SIG-M5 treated with dmso at 0.1 percent for 504 hours (cell line): ENCODE data around the gene LRRC4C.
"Not testable (repeated sequence)": the region's sequence is repeated elsewhere in the genome, so short reads cannot be mapped to it uniquely, and the experiment has no call there.

ENCODE experiments used
- DNase-seq: peaks from one replicate; lab custom pipeline; 2025; ENCODE audit not compliant: unreplicated experiment; lab: John Stamatoyannopoulos, UW

Gene LRRC4C

DNA sequence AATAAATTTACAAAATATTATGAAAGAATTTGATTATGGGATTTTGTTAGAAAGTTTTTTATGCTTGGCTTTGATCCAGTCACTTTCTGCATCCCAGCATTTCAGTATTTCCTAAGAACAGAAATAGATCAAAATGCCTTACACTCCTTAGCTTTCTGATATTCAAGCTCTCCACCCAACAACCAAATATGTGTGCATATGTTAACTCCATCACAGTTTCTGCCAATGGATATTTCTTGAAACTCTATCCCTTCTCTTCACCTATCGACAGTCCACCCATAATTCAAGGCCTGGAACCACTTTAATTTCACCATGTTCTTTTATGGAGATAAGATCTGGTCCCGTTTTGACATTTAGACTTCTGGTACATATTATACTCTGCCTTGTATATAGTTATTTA, 565.0 kb downstream of the LRRC4C start:
- no peak for DNase-seq

DNA sequence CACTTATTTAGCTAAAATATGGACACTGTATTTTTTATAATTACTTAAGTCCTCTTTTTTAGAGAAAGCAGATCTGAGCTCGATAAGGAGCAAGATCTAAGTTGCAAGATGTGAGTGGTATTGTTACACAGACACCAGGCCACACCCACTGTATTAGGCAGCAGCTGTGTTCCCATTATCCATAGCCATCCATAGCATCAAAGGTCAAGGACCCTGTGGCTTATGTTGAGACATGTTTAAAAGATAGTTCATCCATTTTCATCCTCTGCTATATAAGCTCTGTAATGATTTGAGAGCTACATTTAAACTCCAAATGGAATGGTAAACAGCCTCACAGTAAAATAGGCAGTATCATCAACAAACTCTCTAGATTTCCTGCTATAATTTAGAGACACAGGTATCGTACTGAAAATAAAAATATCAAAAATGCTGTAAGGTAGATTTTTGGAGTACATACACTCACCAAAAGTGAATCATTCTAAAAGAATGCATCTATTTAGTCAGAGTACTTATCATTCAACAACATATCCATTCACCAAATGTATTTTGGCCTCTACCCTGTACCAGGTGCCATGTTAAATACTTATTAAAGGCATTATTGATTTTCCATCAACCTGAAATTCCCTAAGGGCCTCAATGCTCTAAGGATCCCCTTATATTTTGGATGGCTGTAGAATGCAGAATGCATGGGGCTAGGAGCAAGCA, 574.0 kb downstream of the LRRC4C start:
- no peak for DNase-seq

DNA sequence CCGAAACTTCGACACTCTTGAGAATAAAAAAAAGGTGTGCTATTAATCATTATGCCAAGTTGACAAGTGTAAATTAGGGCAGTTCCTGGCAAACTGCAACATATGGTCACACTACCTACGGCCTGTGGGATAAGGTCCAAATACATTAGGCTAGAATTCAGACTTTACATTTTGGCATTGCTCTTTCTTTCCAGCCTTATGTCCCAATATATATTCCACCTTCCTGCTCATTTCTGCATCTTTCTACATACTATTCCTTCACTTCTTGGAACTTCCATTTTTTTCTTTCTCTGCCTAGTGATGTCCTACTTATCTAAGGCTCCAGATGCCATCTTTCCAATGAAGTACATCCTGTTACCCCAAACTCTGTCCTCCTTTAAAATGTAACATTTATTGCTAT, 577.2 kb downstream of the LRRC4C start:
- no peak for DNase-seq

DNA sequence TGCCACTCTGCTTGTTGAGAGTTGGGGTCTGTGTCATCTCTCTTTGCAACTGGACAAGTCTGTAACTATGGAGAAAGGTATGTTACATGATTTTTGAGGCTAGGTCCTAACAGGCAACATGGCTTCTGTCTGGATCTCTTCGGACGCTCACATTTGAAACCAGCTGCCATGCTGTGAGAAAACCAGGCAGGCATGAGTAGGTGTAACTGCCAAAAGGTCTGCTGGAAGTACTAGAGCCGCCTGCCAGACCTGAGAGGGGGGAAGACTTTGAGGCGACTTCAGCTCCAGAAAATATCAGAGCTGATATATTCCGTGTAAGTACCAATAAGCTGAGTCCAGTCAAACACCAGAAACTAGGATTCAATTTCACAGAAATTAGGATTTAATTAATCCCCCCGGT, 579.5 kb downstream of the LRRC4C start:
- DNase-seq = no peak

DNA sequence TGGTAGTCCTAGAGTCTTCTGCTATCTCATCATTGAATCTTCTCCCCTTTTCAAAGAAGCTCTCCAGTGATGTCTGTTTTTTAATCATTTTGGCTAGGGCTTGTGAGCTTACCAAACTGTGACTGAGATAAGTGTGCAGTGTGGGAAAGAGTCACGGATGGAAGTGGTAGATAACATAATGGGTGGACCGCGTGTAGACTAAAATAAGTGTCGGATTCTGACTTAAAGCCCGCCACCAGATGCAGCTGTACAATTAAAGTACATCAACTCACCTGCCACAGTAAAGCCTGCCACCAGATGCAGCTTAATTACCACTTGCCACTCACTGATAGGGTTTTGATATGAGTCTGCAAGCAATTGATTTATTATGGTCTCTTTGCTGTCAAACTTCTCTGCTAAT, 581.5 kb downstream of the LRRC4C start:
- no peak for DNase-seq

DNA sequence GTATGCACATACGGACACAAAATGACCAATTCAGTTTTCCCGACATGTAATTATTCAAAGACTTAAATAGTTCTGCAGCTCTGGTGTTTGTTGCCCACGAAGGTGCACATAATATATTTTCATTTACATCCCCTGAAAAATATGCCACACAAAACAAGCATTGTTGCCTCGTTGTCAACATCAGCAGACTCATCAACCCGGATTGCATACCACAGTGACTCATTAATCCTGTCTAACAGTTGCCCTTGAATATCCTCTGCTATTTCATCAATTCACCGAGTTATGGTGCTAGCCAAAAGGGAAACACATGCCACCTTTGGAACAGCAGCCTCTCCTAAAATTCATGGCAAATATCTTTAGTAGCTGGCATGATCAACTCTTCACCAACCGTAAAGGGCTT, 582.2 kb downstream of the LRRC4C start:
- no peak for DNase-seq

DNA sequence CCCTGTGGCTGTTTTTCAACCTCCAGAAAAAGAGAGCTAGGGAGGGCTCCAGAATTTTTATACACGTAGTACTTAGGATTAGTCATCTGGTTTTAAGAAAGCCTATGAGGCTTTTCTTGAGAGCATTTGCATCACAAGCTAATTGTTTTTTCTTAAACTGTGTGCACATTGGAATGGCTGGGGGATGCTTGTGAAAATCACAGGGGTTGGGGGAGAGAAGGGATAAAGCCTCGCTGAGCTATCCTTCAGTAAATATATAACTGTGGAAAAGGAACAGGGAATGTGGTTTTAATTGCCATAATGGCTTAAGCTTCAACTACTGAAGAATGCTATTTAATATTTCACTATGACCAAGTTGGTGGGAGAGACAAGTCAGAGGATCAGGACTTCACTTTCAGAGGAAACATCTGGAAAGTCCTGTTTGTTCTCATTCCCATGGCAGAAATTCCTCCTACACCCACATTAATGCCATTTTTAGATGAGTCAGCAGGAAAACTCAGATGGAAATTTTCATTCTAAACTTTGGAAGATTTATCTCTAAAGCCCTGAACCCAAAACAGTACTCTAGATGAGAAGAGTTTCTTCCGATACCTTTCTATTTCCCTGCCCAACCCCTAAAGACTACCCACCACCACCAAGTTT, 591.3 kb downstream of the LRRC4C start:
- DNase-seq = no peak

DNA sequence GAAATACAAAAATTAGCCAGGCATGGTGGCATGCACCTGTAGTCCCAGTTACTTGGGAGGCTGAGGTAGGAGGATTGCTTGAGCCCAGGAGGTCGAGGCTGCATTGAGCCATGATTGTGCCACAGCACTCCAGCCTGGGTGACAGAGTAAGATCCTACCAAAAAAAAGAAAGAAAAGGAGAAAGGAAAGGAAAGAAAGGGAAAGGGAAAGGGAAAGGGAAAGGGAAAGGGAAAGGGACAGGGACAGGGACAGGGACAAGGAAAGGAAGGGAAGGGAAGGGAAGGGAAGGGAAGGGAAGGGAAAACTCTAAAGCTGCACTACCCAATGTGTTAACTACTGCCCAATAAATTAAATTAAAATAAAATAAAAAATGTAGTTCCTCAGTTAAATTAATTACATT, 601.7 kb downstream of the LRRC4C start:
- not testable (repeated sequence) for DNase-seq

DNA sequence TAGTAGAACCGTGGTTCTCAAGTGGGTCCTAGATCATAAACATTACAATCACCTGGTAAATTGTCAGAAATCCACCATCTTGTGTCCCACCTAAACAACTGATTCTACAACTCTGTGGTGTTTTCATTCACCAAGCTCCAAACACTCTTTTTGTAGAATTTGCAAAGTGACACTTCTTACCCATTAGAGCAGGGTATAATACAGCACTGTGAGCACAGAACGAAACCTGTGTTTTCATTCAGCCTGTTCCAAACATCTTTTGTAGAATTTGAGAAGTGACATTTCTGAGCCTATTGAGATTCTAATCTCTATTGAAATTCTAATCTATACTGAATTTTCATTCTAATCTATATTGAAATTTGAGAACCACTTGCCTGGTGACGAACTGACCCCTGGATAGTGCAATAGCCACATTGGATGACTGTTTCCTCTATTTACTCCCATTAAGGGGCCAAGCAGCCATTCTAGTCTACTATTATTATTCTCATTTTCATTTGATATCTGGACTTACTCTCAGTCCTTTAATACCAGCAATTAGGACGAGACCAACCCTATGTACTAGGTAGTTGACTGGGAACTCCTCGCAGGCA, 616.6 kb downstream of the LRRC4C start:
- no peak for DNase-seq

DNA sequence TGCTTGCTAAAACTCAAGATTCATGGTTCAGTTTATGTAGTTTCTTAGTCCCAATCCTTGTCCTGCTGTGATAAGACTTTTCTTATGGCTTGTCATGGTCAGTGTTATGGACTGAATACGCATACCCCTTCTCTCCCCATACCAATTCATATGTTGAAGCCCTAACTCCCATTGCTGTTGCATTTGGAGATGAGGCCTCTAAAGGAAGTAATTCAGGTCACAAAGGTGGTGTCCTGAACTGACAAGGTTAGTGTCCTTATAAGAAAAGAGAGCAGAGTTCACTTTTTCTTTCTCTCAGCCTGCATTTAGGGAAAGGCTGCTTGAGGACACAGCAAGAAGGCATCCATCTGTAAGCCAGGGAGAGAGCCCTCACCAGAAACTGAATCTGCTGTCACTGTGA, 618.2 kb downstream of the LRRC4C start:
- DNase-seq = no peak

DNA sequence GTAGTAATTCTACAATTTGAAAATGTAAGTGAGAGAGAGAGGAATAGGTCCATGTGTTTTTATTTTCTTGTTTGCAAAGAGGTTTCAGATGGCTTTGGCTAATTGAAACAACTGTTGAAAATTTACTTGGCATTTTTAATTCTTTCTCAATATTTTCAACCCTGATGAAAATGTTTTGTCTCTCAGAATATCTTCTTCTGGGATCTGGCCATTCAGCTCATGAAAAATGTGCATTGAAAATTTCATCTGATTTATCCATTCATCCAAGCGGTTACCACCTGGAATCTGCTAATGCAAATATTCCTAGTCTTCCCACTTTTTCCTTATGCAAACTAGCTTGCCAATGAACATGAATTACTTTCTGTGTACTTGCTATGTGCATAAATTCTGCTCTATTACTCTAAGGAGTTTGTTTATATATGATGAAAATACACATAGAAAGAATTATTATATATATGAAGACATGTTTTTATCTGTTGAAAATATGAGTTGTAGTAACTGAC, 621.2 kb downstream of the LRRC4C start:
- no peak for DNase-seq

DNA sequence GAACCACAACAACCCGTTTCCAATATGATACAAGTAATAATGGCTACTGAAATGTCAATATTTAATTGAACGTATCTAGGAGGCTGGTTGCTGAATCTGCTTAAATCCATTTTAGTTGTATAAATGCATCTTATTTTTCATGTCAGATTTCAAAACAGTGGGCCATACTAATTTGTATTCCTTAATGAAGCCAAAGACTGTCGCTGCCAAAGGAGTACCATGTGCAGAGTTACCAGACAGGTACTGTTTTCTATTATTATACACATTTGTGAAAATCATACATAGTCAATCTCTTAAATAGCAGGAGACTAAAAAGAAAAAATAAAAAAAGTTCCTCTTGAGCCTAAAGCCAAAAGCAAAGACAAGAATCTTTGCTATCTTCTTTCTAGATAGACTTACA, 632.3 kb downstream of the LRRC4C start:
- DNase-seq = no peak

DNA sequence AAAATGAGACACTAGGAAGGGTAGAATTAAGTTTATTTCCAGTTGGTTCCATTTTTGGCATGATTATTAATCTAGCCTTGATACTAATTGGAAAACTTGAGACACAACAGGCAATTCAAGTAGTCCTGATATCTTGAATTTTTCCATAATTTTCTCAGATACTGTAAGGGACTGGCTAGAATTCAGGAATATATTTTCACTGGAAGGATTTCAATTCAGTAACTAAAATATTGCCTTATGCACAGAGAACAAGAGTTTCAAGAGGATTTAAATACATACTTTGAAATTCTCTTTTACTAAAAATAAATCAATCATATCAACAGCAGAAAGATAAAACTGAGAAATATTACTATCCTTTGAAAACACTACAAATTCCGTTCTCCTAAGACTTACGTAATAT, 632.9 kb downstream of the LRRC4C start:
- DNase-seq = no peak

DNA sequence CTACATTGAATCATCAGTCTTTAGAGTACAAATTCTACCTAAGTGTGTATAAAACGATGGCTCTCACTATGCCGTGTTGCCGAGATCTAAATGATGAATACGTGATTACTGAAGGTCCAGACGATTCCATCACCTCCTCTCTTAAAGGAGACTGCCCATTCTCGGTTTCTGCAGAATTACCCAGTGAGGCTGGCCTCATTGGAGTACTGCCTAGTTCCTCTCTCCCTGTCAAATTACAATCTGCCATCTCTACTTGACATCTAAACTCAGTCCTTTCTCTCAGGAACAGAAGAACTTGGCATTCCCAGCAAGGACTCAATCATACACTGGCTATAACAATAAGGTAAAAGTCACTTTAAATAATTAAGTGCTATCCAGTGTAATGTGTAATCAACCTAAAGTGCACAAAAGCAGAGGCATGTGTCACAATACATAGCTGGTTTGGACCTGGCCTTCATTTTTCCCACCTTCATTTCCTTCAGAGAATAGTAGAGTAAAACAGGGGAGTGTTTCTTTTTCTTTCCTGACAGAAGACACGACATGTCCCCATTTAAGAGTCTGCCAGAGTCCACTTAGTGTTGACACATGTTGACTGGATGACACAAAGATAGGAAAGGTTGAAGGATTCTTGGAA, 634.1 kb downstream of the LRRC4C start:
- no peak for DNase-seq

DNA sequence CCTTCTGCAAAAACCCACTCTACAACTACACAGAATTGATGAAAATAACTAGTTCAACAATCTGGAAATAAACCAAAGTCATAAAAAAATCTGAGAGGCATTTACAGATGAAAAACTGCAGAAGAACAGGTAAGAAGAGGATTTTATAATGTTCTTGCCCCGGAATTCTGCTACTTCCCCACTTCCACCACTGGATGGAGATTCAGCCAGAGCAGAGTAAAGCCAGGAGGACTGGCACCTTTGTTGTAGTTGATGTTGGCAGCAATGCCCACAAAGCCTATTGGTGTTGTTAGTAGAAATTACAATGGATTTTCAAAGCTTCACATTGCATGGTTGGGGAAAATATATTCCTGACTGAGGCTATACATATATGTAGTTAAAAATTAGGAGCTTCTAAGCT, 640.2 kb downstream of the LRRC4C start:
- no peak for DNase-seq

DNA sequence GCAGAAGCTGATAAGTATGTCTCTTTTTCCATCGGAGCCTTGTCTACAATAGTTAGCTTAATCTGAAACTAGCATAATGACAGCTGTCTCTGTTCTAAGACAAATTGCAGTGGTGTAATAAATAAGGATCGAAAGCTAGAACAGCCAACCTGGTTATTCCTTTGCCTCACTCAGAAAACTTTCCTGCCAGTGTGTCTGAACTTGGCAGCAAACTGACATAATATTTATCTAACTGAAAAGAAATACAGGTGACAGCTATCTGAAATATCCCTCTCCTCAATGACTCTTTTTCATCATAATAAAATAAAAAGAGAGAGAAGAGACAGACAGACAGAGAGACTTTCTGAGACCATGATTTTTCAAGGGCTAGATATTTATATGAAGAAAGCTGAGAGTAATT, 642.5 kb downstream of the LRRC4C start:
- DNase-seq = no peak

DNA sequence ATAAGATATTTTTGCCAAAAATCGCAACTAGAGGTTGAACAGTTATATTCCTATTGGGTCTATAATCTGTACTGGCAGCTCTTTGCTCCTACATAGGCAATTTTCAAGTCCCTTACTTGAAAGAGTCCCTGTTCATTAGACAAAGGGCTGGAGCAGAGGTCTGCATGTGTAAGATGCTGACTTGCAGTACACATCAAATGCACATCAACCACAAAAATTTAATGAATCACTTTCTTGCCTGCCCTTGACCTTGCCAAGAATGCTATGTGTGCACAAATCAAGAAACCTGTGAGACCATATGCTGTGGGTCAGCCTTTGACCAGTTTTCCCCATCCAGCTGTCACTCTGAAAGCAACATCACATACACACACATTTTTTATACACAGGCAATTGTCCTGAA, 661.5 kb downstream of the LRRC4C start:
- DNase-seq = no peak

DNA sequence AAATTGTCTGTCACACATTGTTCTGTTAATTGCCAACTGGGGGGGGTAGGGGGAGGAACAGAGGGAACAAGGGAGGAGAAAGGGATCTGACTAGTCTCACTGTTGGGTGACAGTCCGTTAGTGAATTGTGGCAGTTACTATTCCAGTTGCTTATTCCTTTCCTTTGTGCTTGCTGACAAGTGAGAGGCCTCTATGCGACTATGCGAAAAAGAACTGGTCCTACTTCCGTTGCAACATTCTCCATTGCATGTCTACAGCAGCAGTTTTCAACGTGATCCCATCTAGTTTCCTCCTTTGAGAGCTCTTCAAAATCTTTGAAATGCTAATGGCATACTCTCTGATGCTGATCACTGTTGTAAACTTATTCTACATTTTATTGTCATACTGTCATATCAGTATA, 672.2 kb downstream of the LRRC4C start:
- no peak for DNase-seq

DNA sequence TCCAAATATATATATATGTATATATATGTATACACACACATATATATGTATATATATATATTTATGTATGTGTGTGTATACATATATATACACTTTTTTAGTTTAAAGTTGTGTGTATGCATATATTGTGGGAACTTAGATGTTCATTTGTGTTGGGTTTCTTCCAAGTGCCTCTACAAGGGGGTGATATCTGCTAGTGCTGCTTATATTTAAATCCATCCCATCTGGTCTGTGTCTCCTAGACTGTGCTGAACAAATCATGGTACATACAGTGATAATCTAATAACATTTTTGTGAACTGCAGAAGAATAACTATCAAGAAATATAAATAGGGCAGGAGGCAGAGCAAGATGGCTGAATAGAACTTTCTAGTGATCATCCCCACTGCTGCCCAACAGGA, 696.4 kb downstream of the LRRC4C start:
- no peak for DNase-seq

DNA sequence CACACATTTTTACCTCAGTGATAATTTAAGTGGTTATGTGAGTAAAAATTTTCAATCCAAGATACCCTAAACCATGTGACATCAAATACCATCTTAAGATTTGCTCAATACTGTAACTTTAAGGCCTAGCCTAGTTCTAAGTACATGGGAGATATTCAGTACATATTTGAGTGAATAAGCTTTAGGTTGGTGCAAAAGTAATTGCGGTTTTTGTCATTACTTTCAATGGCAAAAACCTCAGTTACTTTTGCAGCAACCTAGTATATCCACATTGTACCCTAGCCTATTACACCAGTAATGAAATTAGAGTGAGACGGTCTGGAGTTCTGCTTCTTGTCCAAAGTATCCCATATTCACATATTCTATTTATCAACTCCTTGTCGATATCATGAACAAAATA, 700.1 kb downstream of the LRRC4C start:
- DNase-seq = no peak

DNA sequence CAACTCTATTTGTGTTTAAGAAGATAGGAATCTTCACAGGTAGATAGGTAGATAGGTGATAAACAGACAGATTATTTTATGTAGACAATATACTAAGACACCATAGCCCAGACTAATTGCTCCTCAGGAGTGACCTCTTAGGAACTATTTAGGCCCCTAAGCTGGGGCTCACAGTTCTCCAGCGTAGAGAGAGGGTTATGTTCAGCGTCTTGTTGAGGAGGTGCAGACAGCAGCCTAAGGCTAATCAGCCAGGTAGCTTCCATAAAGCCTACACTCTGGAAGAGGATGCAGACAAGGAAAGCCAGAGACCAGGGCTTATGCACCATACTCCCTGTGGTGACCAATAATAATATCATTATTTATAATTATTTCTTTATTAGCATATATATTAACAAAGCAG, 705.2 kb downstream of the LRRC4C start:
- DNase-seq = no peak

DNA sequence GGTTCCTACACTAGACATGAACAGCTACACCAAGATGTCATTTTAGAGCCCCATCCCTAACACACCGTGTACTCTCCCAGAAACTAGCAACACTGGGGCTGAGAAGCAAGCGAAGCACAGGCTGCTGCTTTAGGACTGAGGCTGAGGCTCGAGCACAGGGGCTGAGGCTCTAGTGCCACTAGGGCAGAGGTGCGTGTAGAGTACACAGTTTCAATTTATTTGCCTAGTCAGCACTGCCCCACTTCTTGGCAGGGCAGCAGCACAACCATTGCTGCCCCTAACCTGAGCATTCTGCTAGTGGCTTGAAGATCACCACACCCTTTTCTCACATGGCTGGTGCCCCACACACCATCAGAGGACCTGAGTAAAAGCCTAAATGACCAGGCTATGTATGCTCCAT, 713.2 kb downstream of the LRRC4C start:
- DNase-seq = no peak
